Karpas-422 (cell line): ENCODE data around the gene USP12. TPM values are rescaled to one million over a fixed set of nuclear protein-coding genes. Genes with fewer than 3 reads are reported as not detected.

Experiments
- DNase-seq: peaks from one replicate; pipeline ENCODE4 v3.0.0-alpha.2; 2015
- H2AFZ ChIP-seq: fragments of 200-600 bp; sonication (generic); 2 replicates; pipeline ENCODE4 v1.6.1; 2014; ENCODE audit warnings: antibody characterized with exemption, low read length, mixed read lengths
- H3K27ac ChIP-seq: fragments of 200-600 bp; sonication (generic); 2 replicates; pipeline ENCODE4 v1.5.1; 2014; ENCODE audit warnings: mild to moderate bottlenecking, low read length, moderate library complexity
- H3K27me3 ChIP-seq: fragments of 200-600 bp; sonication (generic); 2 replicates; pipeline ENCODE4 v1.6.1; 2014; ENCODE audit warnings: low read length, mixed read lengths
- H3K36me3 ChIP-seq: fragments of 200-600 bp; sonication (generic); 2 replicates; pipeline ENCODE4 v1.6.1; 2014; ENCODE audit warnings: low read length, mixed read lengths; ENCODE audit not compliant: insufficient read depth
- H3K4me1 ChIP-seq: fragments of 200-600 bp; sonication (generic); 2 replicates; pipeline ENCODE4 v1.6.1; 2014; ENCODE audit warnings: mild to moderate bottlenecking, low read length, mixed read lengths
- H3K4me2 ChIP-seq: fragments of 200-600 bp; sonication (generic); 2 replicates; pipeline ENCODE4 v1.6.1; 2014; ENCODE audit warnings: low read length, low read depth, mild to moderate bottlenecking; ENCODE audit not compliant: poor library complexity, severe bottlenecking
- H3K4me3 ChIP-seq: fragments of 200-600 bp; sonication (generic); 2 replicates; pipeline ENCODE4 v1.5.1; 2014; ENCODE audit warnings: mild to moderate bottlenecking, antibody characterized with exemption, low read length, mixed read lengths
- H3K79me2 ChIP-seq: fragments of 200-600 bp; sonication (generic); 2 replicates; pipeline ENCODE4 v1.6.1; 2014; ENCODE audit warnings: mild to moderate bottlenecking, low read length, mixed read lengths
- H3K9ac ChIP-seq: fragments of 200-600 bp; sonication (generic); 2 replicates; pipeline ENCODE4 v1.6.0; 2014; ENCODE audit warnings: low read length
- H3K9me2 ChIP-seq: fragments of 200-600 bp; sonication (generic), shearing (Covaris generic); replicated peaks from 2 replicates; pipeline ENCODE4 v1.6.0; 2014; ENCODE audit warnings: mild to moderate bottlenecking, low read length, moderate library complexity; ENCODE audit not compliant: insufficient read depth
- H3K9me3 ChIP-seq: fragments of 300-700, 200-600 bp; sonication (generic); 2 replicates; pipeline ENCODE4 v1.6.1; 2014; ENCODE audit warnings: low read length, mixed read lengths
- H4K20me1 ChIP-seq: fragments of 200-600 bp; sonication (generic); 2 replicates; pipeline ENCODE4 v1.6.1; 2014; ENCODE audit warnings: mild to moderate bottlenecking, antibody characterized with exemption, low read length, low read depth; ENCODE audit not compliant: insufficient read depth
- total RNA-seq: library from RNA; depleted of rRNA; stranded (reverse); fragments of >200 nt; shearing (Covaris generic); gene quantifications from 2 replicates; pipeline ENCODE4 v1.2.3, GENCODE V29; 2014; ENCODE audit warnings: low replicate concordance

The USP12 gene
- total RNA-seq, 1 experiment from 2014 or later: 7.2 TPM

- H3K27ac ChIP-seq: no peak overlapping the region
- H3K79me2 ChIP-seq: no peaks in the 10 kb centered on the region
- no peaks in the 10 kb centered on the region for H3K4me1 ChIP-seq
- no peaks in the 10 kb centered on the region for H3K27me3 ChIP-seq
- no peaks in the 10 kb centered on the region for H3K36me3 ChIP-seq
- DNase-seq: no peak
- no peak overlapping the region for H3K9ac ChIP-seq
- H3K4me3 ChIP-seq: no peak overlapping the region
- H4K20me1 ChIP-seq: no peaks in the 10 kb centered on the region
- H2AFZ ChIP-seq: no peak overlapping the region
- no peak overlapping the region for H3K4me2 ChIP-seq
- no peaks in the 10 kb centered on the region for H3K9me3 ChIP-seq
- no peaks in the 10 kb centered on the region for H3K9me2 ChIP-seq
These were observed 118.9 kb downstream of the USP12 start for GRCh38 chr13:27052551-27053208.

- no peak for DNase-seq
- Histone ChIP-seq H3K4me3 (no peak overlapping the region), H3K4me2 (no peak overlapping the region), H3K9me2 (no peaks in the 10 kb centered on the region), H2AFZ (no peak overlapping the region), H3K36me3 (no peaks in the 10 kb centered on the region), H3K79me2 (no peaks in the 10 kb centered on the region), H3K27me3 (no peaks in the 10 kb centered on the region), H3K27ac (no peak overlapping the region), H3K9ac (no peak overlapping the region), H3K4me1 (peaks cover 34% of the 10 kb centered on the region), H3K9me3 (no peaks in the 10 kb centered on the region), H4K20me1 (no peaks in the 10 kb centered on the region)
These were observed 124.5 kb downstream of the USP12 start for GRCh38 chr13:27047081-27047480.

- H3K4me3 ChIP-seq: peak overlapping the region; percentile 39
- H3K9ac ChIP-seq: peak overlapping the region; percentile 37
- H3K9me3 ChIP-seq: no peaks in the 10 kb centered on the region
- H3K9me2 ChIP-seq: no peaks in the 10 kb centered on the region
- H3K27me3 ChIP-seq: no peaks in the 10 kb centered on the region
- peaks cover 34% of the 10 kb centered on the region for H3K4me1 ChIP-seq
- H3K36me3 ChIP-seq: no peaks in the 10 kb centered on the region
- H3K79me2 ChIP-seq: no peaks in the 10 kb centered on the region
- H2AFZ ChIP-seq: peak overlapping the region; percentile 13
- peak; percentile 87 for DNase-seq
- H4K20me1 ChIP-seq: no peaks in the 10 kb centered on the region
- H3K27ac ChIP-seq: peak overlapping the region; percentile 50
- peak overlapping the region; percentile 63 for H3K4me2 ChIP-seq
These were observed 126.6 kb downstream of the USP12 start for GRCh38 chr13:27044837-27045570.

GRCh38 chr13:27043013-27043412 is 128.6 kb downstream of the USP12 start:
- Histone ChIP-seq H3K9me3 (no peaks in the 10 kb centered on the region), H2AFZ (no peak overlapping the region), H3K9me2 (no peaks in the 10 kb centered on the region), H3K27me3 (no peaks in the 10 kb centered on the region), H3K36me3 (no peaks in the 10 kb centered on the region), H3K9ac (no peak overlapping the region), H3K4me2 (no peak overlapping the region), H3K4me1 (peaks cover 34% of the 10 kb centered on the region), H3K27ac (no peak overlapping the region), H4K20me1 (no peaks in the 10 kb centered on the region), H3K79me2 (no peaks in the 10 kb centered on the region), H3K4me3 (no peak overlapping the region)
- DNase-seq: no peak

GRCh38 chr13:27041341-27041740 is 130.3 kb downstream of the USP12 start:
- Histone ChIP-seq H3K9me2 (no peaks in the 10 kb centered on the region), H3K79me2 (no peaks in the 10 kb centered on the region), H3K27ac (no peak overlapping the region), H4K20me1 (no peaks in the 10 kb centered on the region), H3K4me3 (no peak overlapping the region), H3K9ac (no peak overlapping the region), H2AFZ (no peak overlapping the region), H3K4me2 (no peak overlapping the region), H3K27me3 (no peaks in the 10 kb centered on the region), H3K9me3 (no peaks in the 10 kb centered on the region), H3K4me1 (peaks cover 32% of the 10 kb centered on the region), H3K36me3 (no peaks in the 10 kb centered on the region)
- DNase-seq: no peak

GRCh38 chr13:27040826-27041108 is 130.8 kb downstream of the USP12 start:
- no peaks in the 10 kb centered on the region for H4K20me1 ChIP-seq
- peaks cover 26% of the 10 kb centered on the region for H3K4me1 ChIP-seq
- DNase-seq: no peak
- H3K36me3 ChIP-seq: no peaks in the 10 kb centered on the region
- no peak overlapping the region for H2AFZ ChIP-seq
- no peak overlapping the region for H3K9ac ChIP-seq
- H3K4me3 ChIP-seq: no peak overlapping the region
- no peak overlapping the region for H3K27ac ChIP-seq
- no peaks in the 10 kb centered on the region for H3K9me2 ChIP-seq
- no peaks in the 10 kb centered on the region for H3K27me3 ChIP-seq
- H3K79me2 ChIP-seq: no peaks in the 10 kb centered on the region
- no peak overlapping the region for H3K4me2 ChIP-seq
- no peaks in the 10 kb centered on the region for H3K9me3 ChIP-seq

GRCh38 chr13:27039171-27039701 is 132.4 kb downstream of the USP12 start:
- no peak overlapping the region for H3K4me2 ChIP-seq
- H4K20me1 ChIP-seq: no peaks in the 10 kb centered on the region
- no peaks in the 10 kb centered on the region for H3K27me3 ChIP-seq
- H3K9me2 ChIP-seq: no peaks in the 10 kb centered on the region
- H3K4me3 ChIP-seq: no peak overlapping the region
- H3K9ac ChIP-seq: no peak overlapping the region
- H3K4me1 ChIP-seq: peaks cover 11% of the 10 kb centered on the region
- DNase-seq: no peak
- H3K9me3 ChIP-seq: no peaks in the 10 kb centered on the region
- no peaks in the 10 kb centered on the region for H3K79me2 ChIP-seq
- H3K27ac ChIP-seq: no peak overlapping the region
- no peak overlapping the region for H2AFZ ChIP-seq
- H3K36me3 ChIP-seq: no peaks in the 10 kb centered on the region

- DNase-seq: no peak
- H3K9me3 ChIP-seq: no peaks in the 10 kb centered on the region
- no peak overlapping the region for H2AFZ ChIP-seq
- H4K20me1 ChIP-seq: no peaks in the 10 kb centered on the region
- H3K9ac ChIP-seq: no peak overlapping the region
- no peak overlapping the region for H3K4me3 ChIP-seq
- no peaks in the 10 kb centered on the region for H3K79me2 ChIP-seq
- no peak overlapping the region for H3K27ac ChIP-seq
- no peaks in the 10 kb centered on the region for H3K36me3 ChIP-seq
- H3K9me2 ChIP-seq: no peaks in the 10 kb centered on the region
- H3K4me1 ChIP-seq: peaks cover 6% of the 10 kb centered on the region
- no peaks in the 10 kb centered on the region for H3K27me3 ChIP-seq
- no peak overlapping the region for H3K4me2 ChIP-seq
These were observed 133.3 kb downstream of the USP12 start for GRCh38 chr13:27038323-27038722.
